ENCODE data around the gene RAP1GAP.

Gene RAP1GAP

GRCh38 chr1:21614419-21615115 lies 54.6 kb downstream of the RAP1GAP start:
- FAIRE-seq = no peak

GRCh38 chr1:21613072-21613867 lies 55.9 kb downstream of the RAP1GAP start:
- FAIRE-seq (no peak), DNase-seq (ENCODE audit: insufficient read length, low spot score) (no peak)

More at GRCh38 chr1:21614419-21615115, 54.6 kb downstream of the RAP1GAP start:
- no peak for DNase-seq (ENCODE audit: insufficient read length, low spot score)

- FAIRE-seq = no peak
Measured at GRCh38 chr1:21612057-21612456, 57.1 kb downstream of the RAP1GAP start.

GRCh38 chr1:21610989-21611785 lies 58.0 kb downstream of the RAP1GAP start:
- FAIRE-seq (no peak), DNase-seq (ENCODE audit: insufficient read length, low spot score) (no peak)

More at GRCh38 chr1:21612057-21612456, 57.1 kb downstream of the RAP1GAP start:
- DNase-seq (ENCODE audit: insufficient read length, low spot score) = no peak

DNA sequence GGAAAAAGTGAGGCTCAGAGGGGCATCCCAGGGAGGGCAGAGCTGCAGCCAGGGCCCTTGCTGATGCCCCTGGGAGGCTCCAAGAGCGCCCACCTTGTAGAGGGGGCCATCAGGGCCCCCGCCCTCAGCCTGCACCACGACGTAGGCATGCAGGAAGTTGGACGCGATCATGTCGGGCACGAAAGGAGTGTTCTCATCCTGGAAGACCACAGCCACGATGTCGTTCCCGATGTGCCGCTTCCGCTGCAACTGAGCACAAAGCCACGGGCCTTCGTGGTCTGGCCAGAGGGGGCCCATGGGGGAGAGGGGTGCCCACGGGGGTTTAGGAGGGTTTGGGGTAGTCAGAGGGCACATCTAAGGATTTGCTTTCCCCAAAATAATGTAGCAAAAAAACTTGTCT lies 59.1 kb downstream of the RAP1GAP start:
- DNase-seq (ENCODE audit: insufficient read length, low spot score) = no peak
- no peak for FAIRE-seq

DNA sequence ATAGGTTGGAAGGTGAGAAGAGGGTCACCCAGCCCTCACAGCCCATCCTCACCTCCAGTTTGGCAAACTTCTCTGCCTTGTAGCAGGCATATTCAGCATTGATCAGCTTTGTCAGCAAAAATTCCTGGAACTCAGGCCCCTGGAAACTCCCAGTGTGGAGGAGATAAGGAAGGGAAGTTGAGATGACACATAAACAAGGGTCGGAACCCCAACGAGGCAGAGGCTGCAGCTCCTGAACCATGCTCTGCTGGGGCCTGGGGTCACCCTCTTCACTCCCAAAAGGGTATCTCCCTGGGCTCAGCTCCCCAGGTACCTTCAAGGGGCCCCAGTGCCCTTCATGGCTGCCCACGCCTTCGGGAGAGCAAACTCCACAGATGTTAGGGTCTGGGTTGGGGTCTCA lies 60.4 kb downstream of the RAP1GAP start:
- DNase-seq (ENCODE audit: insufficient read length, low spot score) = no peak
- FAIRE-seq = no peak

GRCh38 chr1:21607549-21608529 lies 61.3 kb downstream of the RAP1GAP start:
- no peak for FAIRE-seq
- peak; percentile 88 for DNase-seq (ENCODE audit: insufficient read length, low spot score)

GRCh38 chr1:21605964-21606705 lies 63.0 kb downstream of the RAP1GAP start:
- DNase-seq (ENCODE audit: insufficient read length, low spot score) = no peak
- FAIRE-seq = no peak

- FAIRE-seq (no peak), DNase-seq (ENCODE audit: insufficient read length, low spot score) (no peak)
Measured at GRCh38 chr1:21605012-21605715, 64.0 kb downstream of the RAP1GAP start.

DNA sequence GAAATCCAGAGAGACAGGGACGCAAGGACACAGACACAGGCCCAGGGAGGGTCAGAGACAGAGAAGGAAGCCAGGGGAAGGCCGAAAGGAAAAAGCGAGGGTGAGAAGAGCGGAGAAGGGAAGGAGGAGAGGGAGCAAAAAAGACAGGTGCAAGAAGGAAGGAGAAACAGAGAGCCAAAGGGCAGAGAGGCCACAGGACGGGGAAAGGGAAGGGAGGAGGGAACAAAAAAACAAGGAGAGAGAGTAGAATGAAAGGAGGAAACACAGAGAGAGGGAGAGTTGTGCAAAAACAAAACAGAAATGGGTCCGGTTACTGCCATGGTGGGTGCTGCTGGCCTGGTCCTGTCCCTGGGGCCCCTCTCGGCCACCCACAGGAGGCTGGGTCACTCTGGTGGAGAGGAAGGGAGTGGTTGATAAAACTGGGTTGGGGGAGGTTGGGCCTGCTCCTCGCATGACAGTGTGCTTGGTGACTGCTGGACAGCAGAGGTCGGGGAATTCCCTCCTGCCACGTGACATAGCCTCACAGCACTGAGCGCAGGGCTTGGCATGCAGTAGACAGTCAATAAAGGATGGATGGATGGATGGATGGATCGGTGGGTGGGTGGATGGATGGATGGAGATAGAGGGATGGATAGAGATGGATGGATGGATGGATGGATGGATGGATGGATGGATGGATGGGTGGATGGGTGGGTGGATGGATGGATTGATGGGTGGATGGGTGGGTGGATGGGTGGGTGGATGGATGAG lies 64.8 kb downstream of the RAP1GAP start:
- FAIRE-seq = no peak
- no peak for DNase-seq (ENCODE audit: insufficient read length, low spot score)

DNA sequence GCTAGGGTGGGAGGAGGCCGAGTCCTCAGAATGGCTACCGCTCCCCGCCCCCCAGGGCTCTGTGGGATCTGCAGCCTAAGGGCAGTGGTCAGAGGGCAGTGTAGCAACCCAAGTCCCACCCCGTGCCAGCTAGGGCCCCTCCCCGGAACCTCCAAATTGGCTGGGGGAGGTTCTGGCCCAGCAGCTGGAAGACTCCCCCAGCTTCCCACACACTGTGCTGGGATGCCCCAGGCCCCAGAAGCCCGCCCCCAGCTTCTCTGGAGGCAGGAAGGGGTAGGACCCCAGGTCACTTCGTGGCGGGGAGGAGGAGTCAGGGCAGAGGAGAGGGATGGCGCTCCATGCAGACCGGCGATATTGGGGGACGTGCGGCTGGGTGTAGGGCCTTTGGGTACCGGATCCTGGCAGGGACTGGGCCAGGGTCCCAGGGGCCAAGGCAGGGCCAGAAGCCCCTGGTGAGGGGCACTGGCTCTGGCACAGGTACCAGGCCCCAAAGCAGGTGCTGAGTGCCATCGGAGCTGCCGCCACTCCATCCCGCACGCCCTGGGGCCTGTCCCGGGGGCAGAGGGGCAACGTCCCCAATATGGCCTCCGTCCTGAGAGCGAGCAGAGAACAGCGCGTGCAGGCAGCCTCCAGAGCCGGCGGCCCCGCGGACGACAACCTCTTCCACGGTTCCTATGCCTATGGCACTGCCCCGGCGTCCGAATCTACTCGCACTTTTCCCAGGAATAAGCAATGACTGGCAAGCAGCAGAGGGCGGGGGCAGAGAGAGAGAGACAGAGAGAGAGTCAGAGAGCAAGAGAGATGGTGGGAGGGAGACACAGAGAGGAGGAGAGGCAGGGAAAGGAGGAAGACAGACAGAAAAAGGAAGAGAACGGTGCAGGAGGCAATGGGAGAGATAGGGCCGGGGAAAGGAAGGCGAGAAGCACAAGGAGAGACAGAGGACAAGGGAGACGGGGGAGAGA lies 65.7 kb downstream of the RAP1GAP start:
- DNase-seq (ENCODE audit: insufficient read length, low spot score) (no peak), FAIRE-seq (no peak)

GRCh38 chr1:21601278-21602048 lies 67.7 kb downstream of the RAP1GAP start:
- FAIRE-seq (no peak), DNase-seq (ENCODE audit: insufficient read length, low spot score) (no peak)

- FAIRE-seq (no peak), DNase-seq (ENCODE audit: insufficient read length, low spot score) (no peak)
Measured at GRCh38 chr1:21599402-21599801, 69.8 kb downstream of the RAP1GAP start.

- FAIRE-seq = no peak
- no peak for DNase-seq (ENCODE audit: insufficient read length, low spot score)
Measured at GRCh38 chr1:21598904-21599303, 70.3 kb downstream of the RAP1GAP start.

- FAIRE-seq = no peak
- DNase-seq (ENCODE audit: insufficient read length, low spot score) = no peak
Measured at GRCh38 chr1:21598417-21598816, 70.7 kb downstream of the RAP1GAP start.

GRCh38 chr1:21597753-21598152 lies 71.4 kb downstream of the RAP1GAP start:
- DNase-seq (ENCODE audit: insufficient read length, low spot score) = no peak
- no peak for FAIRE-seq
